GM18517 (cell line): ENCODE measurements around the gene FABP7.

Source experiments
- ATAC-seq: cut with Tn5 transposase; IDR thresholded peaks from one replicate; pipeline ENCODE4 v1.9.1; 2021; ENCODE audit warnings: mild to moderate bottlenecking, moderate library complexity; ENCODE audit not compliant: unreplicated experiment

Gene FABP7

DNA sequence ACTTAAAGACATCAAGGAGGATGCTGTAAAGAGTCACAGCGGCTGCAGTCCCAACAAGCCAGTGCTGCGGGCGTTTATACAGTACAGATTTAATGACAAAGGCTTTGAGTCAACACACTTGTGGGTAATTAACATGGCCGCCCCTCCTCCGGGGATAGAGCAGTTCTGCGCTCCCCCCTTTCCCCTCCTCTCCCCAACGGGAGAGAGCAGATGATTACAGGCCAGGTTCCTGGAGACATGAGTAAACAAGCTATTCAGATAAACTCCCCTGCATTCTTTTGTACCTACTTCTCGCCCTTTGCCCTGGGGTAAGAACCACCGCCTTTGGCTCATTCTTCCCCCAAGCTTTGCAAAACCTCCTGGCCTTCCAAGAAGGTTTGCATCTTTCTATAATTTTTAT, 23.6 kb upstream of the FABP7 start:
- ATAC-seq: no peak

- ATAC-seq: peak; percentile 92
These were observed 20.6 kb upstream of the FABP7 start for GRCh38 chr6:122758927-122759334.

DNA sequence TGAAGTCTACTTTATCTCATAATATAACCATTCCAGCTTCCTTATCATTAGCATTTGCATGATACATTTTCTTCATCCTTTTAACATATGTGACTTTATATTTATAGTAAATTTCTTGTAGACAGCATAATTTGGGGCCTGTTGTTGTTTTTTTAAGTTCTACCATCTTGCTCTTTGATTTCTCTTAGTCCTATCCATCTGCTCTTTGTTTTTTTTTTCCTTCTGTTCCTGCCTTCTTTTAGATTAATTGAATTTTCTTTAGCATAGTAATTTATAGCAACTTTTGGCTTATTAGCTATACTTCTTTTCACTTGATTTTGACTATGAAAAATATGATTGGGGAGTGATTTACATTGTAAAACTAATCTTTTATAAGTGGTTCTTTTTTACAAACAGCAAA, 19.2 kb upstream of the FABP7 start:
- ATAC-seq: no peak

GRCh38 chr6:122766256-122766655, 13.3 kb upstream of the FABP7 start:
- no peak for ATAC-seq

DNA sequence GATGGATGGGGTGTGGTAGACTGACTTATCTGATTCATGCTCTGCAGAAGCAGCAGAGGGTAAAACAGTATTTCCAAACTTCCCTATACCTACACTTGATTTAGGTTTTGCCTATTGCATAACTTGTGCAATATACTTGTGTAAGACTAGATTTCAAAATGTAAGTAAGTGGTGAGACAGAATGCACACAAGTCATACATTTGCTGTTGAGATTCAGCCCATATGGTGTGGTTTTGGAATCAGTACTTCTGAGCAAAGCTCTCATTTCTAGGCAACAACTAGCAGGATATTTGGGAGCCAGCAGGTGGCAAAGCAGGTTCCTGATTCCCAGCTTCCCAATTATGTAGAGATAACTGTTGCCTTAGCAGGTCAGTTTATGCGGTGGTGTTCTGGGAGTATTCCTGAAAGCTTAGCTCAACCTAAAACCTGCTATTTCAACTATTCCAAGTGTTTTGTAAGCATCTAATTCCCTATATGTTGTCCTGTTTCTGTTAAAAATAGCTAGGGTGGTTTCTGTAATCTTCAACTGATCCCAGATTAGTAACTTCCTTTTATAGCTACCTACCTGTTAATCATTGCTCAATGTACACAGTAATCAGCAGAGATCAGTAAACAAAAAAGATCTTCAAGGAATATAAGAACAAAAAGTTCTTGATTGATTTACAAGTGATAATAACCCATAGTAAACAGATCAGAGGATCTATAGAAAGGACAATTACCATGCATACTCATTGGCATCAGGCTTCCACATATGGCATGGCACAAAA, 8.5 kb upstream of the FABP7 start:
- no peak for ATAC-seq

DNA sequence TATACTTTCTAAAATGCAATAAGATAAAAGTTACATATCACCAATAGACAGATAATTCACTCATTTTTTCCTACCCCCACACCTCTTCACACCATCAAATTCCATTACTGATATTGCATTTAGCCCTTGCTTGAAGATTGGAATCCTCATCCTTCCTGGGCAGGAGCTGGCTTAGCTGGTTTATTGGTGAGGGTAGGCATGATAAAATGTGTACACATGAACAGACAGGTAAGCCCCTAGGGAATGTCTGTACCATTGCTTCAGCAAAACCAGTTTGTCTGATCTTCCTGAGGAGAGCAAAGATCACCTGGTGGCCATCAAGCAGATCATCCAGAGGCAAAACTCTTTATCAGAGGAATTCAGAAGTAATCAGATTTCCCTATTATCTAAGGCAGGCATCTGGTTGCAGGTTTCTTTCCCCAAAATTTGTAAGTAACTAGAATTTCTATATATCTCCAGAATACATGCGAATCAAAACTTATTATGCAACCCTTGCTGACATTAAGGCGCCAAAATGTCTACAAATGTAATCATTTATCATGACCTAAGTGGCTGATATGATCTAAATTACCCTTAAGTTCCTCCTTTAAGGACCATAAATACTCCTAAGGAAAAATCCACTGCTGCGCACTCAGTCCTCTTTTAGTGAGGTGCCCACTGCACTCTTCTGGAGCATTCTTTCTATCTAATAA, 6.6 kb upstream of the FABP7 start:
- ATAC-seq: no peak

GRCh38 chr6:122775975-122776374, 3.5 kb upstream of the FABP7 start:
- no peak for ATAC-seq

- ATAC-seq: no peak
These were observed 1.2 kb upstream of the FABP7 start for GRCh38 chr6:122778302-122778701.

GRCh38 chr6:122778985-122779661, 393 bp upstream of the FABP7 start:
- no peak for ATAC-seq

- ATAC-seq: no peak
These were observed 598 bp downstream of the FABP7 start for GRCh38 chr6:122780114-122780513.

- no peak for ATAC-seq
These were observed 2.2 kb downstream of the FABP7 start for GRCh38 chr6:122781716-122782115.

GRCh38 chr6:122783401-122783800, 3.9 kb downstream of the FABP7 start:
- ATAC-seq: no peak

DNA sequence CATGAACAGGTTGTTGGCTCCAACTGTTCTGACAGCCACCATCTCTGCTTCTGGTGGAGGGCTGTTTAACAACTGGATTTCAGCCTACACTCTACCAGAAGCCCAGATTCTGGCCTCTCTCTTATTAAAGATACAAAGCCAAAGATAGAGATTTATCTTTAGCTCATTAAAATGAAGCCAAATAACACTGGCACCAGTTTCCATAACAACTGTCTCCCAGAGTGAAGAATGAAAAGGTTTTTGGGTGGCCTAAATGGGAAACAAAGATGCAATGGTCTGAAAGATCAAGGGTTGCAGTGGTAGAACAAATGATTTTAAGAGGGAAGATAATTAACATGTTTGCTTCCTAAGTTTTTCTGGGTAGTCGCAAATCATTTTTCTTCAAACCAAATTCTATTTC, 6.4 kb downstream of the FABP7 start:
- no peak for ATAC-seq

GRCh38 chr6:122787721-122788120, 8.2 kb downstream of the FABP7 start:
- ATAC-seq: no peak

GRCh38 chr6:122788208-122788607, 8.7 kb downstream of the FABP7 start:
- ATAC-seq: no peak

DNA sequence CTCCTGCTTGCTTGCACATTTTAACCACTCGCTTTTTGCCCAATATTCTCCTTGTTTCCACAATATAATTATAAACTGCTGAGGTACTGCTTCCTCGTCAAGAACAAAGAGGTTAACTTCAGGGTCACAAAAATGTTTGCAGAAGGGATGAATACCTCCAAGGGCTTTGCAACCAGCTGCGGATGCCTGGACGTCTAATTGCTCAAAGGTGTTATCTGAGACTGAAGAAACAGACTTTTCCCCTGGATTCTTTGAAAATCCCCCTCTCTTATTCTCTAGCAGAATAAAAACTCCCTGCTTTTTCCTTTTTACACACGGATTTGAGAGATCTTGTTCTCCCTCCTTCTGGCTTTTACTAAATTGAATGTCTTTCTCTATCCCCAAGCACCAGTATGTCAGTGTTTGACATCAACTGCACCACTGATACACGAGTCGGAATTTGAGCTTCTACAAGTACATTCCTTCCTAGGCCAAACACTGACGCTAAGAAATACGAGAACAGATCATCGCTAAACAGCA, 9.2 kb downstream of the FABP7 start:
- no peak for ATAC-seq

- ATAC-seq: peak; percentile 51
These were observed 9.9 kb downstream of the FABP7 start, which contains the start of gene SMPDL3A for GRCh38 chr6:122789182-122790027. Gene SMPDL3A, plus strand, starts transcription at chr6:122789258. Its CDS starts 89 bp downstream, at chr6:122789347.

- ATAC-seq: no peak
These were observed 10.5 kb downstream of the FABP7 start for GRCh38 chr6:122790028-122790422.

- ATAC-seq: no peak
These were observed 11.2 kb downstream of the FABP7 start for GRCh38 chr6:122790423-122791309.

DNA sequence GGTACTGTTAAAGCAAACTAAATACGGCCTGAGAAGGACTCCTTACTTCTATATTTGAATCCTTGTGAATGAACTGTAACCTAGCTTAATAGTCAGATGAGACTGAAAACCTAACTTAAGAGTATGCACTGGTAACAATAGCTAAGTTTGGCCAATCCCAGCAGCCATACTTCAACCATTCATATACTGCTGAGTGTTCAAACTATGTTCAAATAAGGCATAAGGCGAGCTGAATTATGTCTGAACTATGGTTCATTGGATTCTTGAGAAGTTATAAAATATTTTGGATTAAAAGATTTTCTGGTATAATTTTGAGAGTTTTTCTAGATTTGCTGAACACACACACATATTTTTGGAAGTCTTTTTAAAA, 11.8 kb downstream of the FABP7 start:
- ATAC-seq: no peak
